Neural cell (in vitro differentiated cells): ENCODE data around the gene ZNF445. TPM values are rescaled to one million over a fixed set of nuclear protein-coding genes. Genes with fewer than 3 reads are reported as not detected.

Experiments used
- H2AFZ ChIP-seq: fragments of 200-600, 300-800 bp; sonication (generic), shearing (Covaris generic); 2 replicates; pipeline ENCODE4 v1.6.0; 2014; ENCODE audit warnings: low read depth, mild to moderate bottlenecking, antibody characterized with exemption, low read length, moderate library complexity
- H3F3A ChIP-seq: fragments of 200-600 bp; shearing (Covaris generic); 2 replicates; pipeline ENCODE4 v1.6.1; 2016; ENCODE audit warnings: mild to moderate bottlenecking, moderate library complexity, mixed read lengths, antibody characterized with exemption, low read length; ENCODE audit not compliant: insufficient read depth, poor library complexity, severe bottlenecking
- H3K27ac ChIP-seq: fragments of 200-600, 300-800 bp; sonication (generic), shearing (Covaris generic); 2 replicates; pipeline ENCODE4 v1.5.1; 2014; ENCODE audit warnings: mild to moderate bottlenecking, low read length, moderate library complexity
- H3K27me3 ChIP-seq: fragments of 300-800, 200-600 bp; sonication (generic), shearing (Covaris generic); 2 replicates; pipeline ENCODE4 v1.6.0; 2014; ENCODE audit warnings: mild to moderate bottlenecking, low read depth, low read length, moderate library complexity; ENCODE audit not compliant: insufficient read depth
- H3K36me3 ChIP-seq: fragments of 300-800, 200-600 bp; sonication (generic), shearing (Covaris generic); 2 replicates; pipeline ENCODE4 v1.5.1; 2014; ENCODE audit warnings: mild to moderate bottlenecking, antibody characterized with exemption, low read length, moderate library complexity; ENCODE audit not compliant: insufficient read depth
- H3K4me2 ChIP-seq: fragments of 300-800, 200-600 bp; sonication (generic), shearing (Covaris generic); 2 replicates; pipeline ENCODE4 v1.6.0; 2014; ENCODE audit warnings: mild to moderate bottlenecking, low read length
- H3K4me3 ChIP-seq: fragments of 300-800, 200-600 bp; sonication (generic), shearing (Covaris generic); 2 replicates; pipeline ENCODE4 v1.5.1; 2014; ENCODE audit warnings: mild to moderate bottlenecking, low read length, moderate library complexity
- H3K79me2 ChIP-seq: fragments of 200-600 bp; shearing (Covaris generic); replicated peaks from 2 replicates; pipeline ENCODE4 v1.6.0; 2014; ENCODE audit warnings: mild to moderate bottlenecking, low read length, moderate library complexity; ENCODE audit not compliant: insufficient read depth
- H3K9ac ChIP-seq: fragments of 300-800, 200-600 bp; sonication (generic), shearing (Covaris generic); 2 replicates; pipeline ENCODE4 v1.6.1; 2016; ENCODE audit warnings: mild to moderate bottlenecking, low read length, mixed read lengths
- H3K9me2 ChIP-seq: fragments of 200-600 bp; shearing (Covaris generic); 2 replicates; pipeline ENCODE4 v1.6.1; 2016; ENCODE audit warnings: mild to moderate bottlenecking, low read length, mixed read lengths; ENCODE audit not compliant: insufficient read depth
- H3K9me3 ChIP-seq: fragments of 200-600, 300-800 bp; sonication (generic), shearing (Covaris generic); 2 replicates; pipeline ENCODE4 v1.6.1; 2016; ENCODE audit warnings: mild to moderate bottlenecking, mixed run types, low read length, moderate library complexity, mixed read lengths
- H4K20me1 ChIP-seq: fragments of 200-600 bp; shearing (Covaris generic); 2 replicates; pipeline ENCODE4 v1.6.1; 2016; ENCODE audit warnings: mild to moderate bottlenecking, mixed run types; ENCODE audit not compliant: insufficient read depth
- EP300 ChIP-seq: fragments of 450-650 bp; conservative IDR thresholded peaks from 2 replicates; pipeline ENCODE4 v1.6.1; 2014; ENCODE audit warnings: antibody characterized with exemption, mild to moderate bottlenecking, moderate library complexity; ENCODE audit not compliant: poor library complexity, severe bottlenecking
- EZH2 ChIP-seq: fragments of 200-600, 300-800 bp; shearing (Covaris generic), sonication (generic); IDR thresholded peaks from 2 replicates; pipeline ENCODE4 v1.6.1; 2014; ENCODE audit warnings: antibody characterized with exemption, low read length, borderline replicate concordance, mild to moderate bottlenecking; ENCODE audit not compliant: insufficient read depth, poor library complexity, severe bottlenecking
- MXI1 ChIP-seq: fragments of 450-650 bp; conservative IDR thresholded peaks from 2 replicates; pipeline ENCODE4 v1.6.1; 2014; ENCODE audit warnings: antibody characterized with exemption, mild to moderate bottlenecking; ENCODE audit not compliant: poor library complexity, severe bottlenecking
- POLR2AphosphoS5 ChIP-seq: IDR thresholded peaks from 2 replicates; pipeline ENCODE4 v1.6.1; 2012
- RAD21 ChIP-seq: fragments of 450-650 bp; conservative IDR thresholded peaks from 2 replicates; pipeline ENCODE4 v1.6.1; 2014; ENCODE audit warnings: antibody characterized with exemption, mild to moderate bottlenecking, moderate library complexity
- REST ChIP-seq: IDR thresholded peaks from 2 replicates; pipeline ENCODE4 v1.6.1; 2012; ENCODE audit warnings: borderline replicate concordance
- SMC3 ChIP-seq: fragments of 450-650 bp; conservative IDR thresholded peaks from 2 replicates; pipeline ENCODE4 v1.6.1; 2014; ENCODE audit warnings: antibody characterized with exemption, mild to moderate bottlenecking, moderate library complexity; ENCODE audit not compliant: poor library complexity
- TAF1 ChIP-seq: IDR thresholded peaks from 2 replicates; pipeline ENCODE4 v1.6.1; 2012; ENCODE audit warnings: low read depth
- polyA plus RNA-seq: library from polyadenylated mRNA; depleted of rRNA; stranded (reverse); fragments of >200 nt; gene quantifications from 2 replicates; pipeline ENCODE4 v1.2.3, GENCODE V29; 2014
- TF ChIP-seq, protein P1 (sequence below): fragments of 450-650 bp; IDR thresholded peaks from 2 replicates; pipeline ENCODE4 v1.5.1; 2014; ENCODE audit warnings: antibody characterized with exemption, mild to moderate bottlenecking, moderate library complexity; ENCODE audit not compliant: poor library complexity, severe bottlenecking

ZNF445 gene
- polyA plus RNA-seq, 1 donor from 2014 or later: 15.8 TPM

- Histone ChIP-seq H3K79me2 (peaks cover 11% of the 10 kb centered on the region), H3K4me2 (no peak overlapping the region), H3F3A (no peaks in the 10 kb centered on the region), H3K9me2 (no peaks in the 10 kb centered on the region), H3K4me3 (no peak overlapping the region), H3K36me3 (peaks cover 33% of the 10 kb centered on the region), H3K27me3 (no peaks in the 10 kb centered on the region), H3K27ac (no peak overlapping the region), H3K9me3 (peaks cover 3% of the 10 kb centered on the region), H2AFZ (no peak overlapping the region), H3K9ac (no peak overlapping the region), H4K20me1 (no peaks in the 10 kb centered on the region)
- no peak for TF ChIP-seq TAF1
Observed at GRCh38 chr3:44451441-44451840, 26.0 kb downstream of the ZNF445 start.

- no peaks in the 10 kb centered on the region for H4K20me1 ChIP-seq
- TF ChIP-seq SMC3 (no peak), RAD21 (no peak), POLR2AphosphoS5 (no peak), TAF1 (no peak), EP300 (no peak), EZH2 (no peak), MXI1 (no peak), REST (no peak)
- TF ChIP-seq, protein P1, sequence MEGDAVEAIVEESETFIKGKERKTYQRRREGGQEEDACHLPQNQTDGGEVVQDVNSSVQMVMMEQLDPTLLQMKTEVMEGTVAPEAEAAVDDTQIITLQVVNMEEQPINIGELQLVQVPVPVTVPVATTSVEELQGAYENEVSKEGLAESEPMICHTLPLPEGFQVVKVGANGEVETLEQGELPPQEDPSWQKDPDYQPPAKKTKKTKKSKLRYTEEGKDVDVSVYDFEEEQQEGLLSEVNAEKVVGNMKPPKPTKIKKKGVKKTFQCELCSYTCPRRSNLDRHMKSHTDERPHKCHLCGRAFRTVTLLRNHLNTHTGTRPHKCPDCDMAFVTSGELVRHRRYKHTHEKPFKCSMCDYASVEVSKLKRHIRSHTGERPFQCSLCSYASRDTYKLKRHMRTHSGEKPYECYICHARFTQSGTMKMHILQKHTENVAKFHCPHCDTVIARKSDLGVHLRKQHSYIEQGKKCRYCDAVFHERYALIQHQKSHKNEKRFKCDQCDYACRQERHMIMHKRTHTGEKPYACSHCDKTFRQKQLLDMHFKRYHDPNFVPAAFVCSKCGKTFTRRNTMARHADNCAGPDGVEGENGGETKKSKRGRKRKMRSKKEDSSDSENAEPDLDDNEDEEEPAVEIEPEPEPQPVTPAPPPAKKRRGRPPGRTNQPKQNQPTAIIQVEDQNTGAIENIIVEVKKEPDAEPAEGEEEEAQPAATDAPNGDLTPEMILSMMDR: no peak
- H3K9ac ChIP-seq: no peak overlapping the region
- peaks cover 23% of the 10 kb centered on the region for H3K36me3 ChIP-seq
- peaks cover 3% of the 10 kb centered on the region for H3K9me3 ChIP-seq
- no peaks in the 10 kb centered on the region for H3F3A ChIP-seq
- no peak overlapping the region for H3K4me3 ChIP-seq
- no peak overlapping the region for H3K27ac ChIP-seq
- H3K79me2 ChIP-seq: no peaks in the 10 kb centered on the region
- no peak overlapping the region for H3K4me2 ChIP-seq
- H3K27me3 ChIP-seq: no peaks in the 10 kb centered on the region
- H3K9me2 ChIP-seq: no peaks in the 10 kb centered on the region
- H2AFZ ChIP-seq: no peak overlapping the region
Observed at GRCh38 chr3:44446929-44447328, 30.5 kb downstream of the ZNF445 start.

- no peak overlapping the region for H3K9ac ChIP-seq
- no peaks in the 10 kb centered on the region for H3K9me2 ChIP-seq
- no peaks in the 10 kb centered on the region for H3K79me2 ChIP-seq
- no peak overlapping the region for H3K27ac ChIP-seq
- no peaks in the 10 kb centered on the region for H3K27me3 ChIP-seq
- no peaks in the 10 kb centered on the region for H3F3A ChIP-seq
- peaks cover 19% of the 10 kb centered on the region for H3K36me3 ChIP-seq
- no peak overlapping the region for H3K4me3 ChIP-seq
- peaks cover 3% of the 10 kb centered on the region for H3K9me3 ChIP-seq
- H4K20me1 ChIP-seq: no peaks in the 10 kb centered on the region
- no peak overlapping the region for H2AFZ ChIP-seq
- no peak overlapping the region for H3K4me2 ChIP-seq
- TF ChIP-seq EP300: no peak
- TF ChIP-seq, protein P1: no peak
- no peak for TF ChIP-seq EZH2
- TF ChIP-seq REST: no peak
- no peak for TF ChIP-seq TAF1
- TF ChIP-seq RAD21: no peak
- TF ChIP-seq POLR2AphosphoS5: no peak
- no peak for TF ChIP-seq MXI1
- no peak for TF ChIP-seq SMC3
Observed at GRCh38 chr3:44445786-44446185, 31.7 kb downstream of the ZNF445 start.
